Measurements from ENCODE around the gene OR9Q1.

OR9Q1 gene

DNA sequence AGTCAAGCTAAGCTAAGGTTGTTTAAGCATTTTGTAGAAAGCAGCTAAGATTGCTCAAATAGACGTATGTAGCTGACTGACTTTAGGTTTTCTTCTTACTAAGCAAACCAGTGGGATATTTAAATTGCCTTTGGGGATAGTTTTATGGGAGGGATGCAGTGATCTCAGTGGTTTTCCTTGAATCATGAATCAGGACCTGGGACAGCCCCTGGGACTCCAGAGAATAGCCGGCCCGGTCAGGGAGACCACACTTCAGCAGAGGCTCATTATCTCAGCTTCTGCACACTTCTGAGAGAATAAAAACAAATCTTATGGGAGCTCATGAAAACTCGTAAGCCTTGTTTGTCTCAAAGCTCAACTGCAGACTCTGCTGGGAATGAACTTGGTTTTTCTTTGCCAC lies 101.8 kb downstream of the OR9Q1 start, which contains the start of gene OR9I1:
TSS of gene OR9I1 (minus strand) at position 62 of the 400 bp plus-strand sequence. CDS start 6,086 bp downstream, outside the sequence.
- no peak within 1 kb of the TSS for H3K9ac ChIP-seq (ENCODE audit: low read depth in 1 of 2, low read length in 2 of 2)
- no peaks in the 10 kb centered on the region for H3K4me1 ChIP-seq (ENCODE audit: control insufficient read depth in 2 of 2, insufficient read depth in 2 of 2, low read length in 2 of 2)
- H3K27ac ChIP-seq (ENCODE audit: low read depth in 2 of 2, low read length in 2 of 2), result no peak within 1 kb of the TSS
- no peaks in the 10 kb centered on the region for H3K27me3 ChIP-seq (ENCODE audit: control insufficient read depth in 2 of 2, insufficient read depth in 2 of 2, low read length in 2 of 2)
- H3K4me3 ChIP-seq (ENCODE audit: low read length in 2 of 2), result no peak within 1 kb of the TSS
- H3K36me3 ChIP-seq (ENCODE audit: control insufficient read depth in 2 of 2, insufficient read depth in 2 of 2, low read length in 2 of 2), result no peaks in the 10 kb centered on the region
- no peaks in the 10 kb centered on the region for H3K9me3 ChIP-seq (ENCODE audit: control insufficient read depth in 2 of 2, low read length in 2 of 2)

DNA sequence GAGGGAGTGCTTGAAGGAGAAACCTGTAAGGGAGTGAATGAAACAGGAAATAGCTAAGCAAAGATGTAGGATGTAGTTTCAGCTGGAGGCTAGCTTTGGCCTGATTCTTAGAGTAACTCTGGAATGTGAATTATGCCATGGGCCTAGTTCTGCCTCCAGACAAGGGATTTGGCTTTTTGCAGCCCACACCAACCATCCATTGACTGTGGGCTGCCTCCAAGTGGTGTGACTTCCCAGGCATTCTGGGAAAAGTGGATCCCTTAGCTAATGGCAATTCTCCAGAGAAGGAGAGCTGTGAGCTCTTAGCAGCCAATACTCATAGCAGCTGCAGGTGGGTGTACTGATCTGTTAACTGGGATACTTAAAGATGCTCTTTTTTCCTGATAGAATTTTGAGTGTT lies 103.7 kb downstream of the OR9Q1 start:
- Histone ChIP-seq H3K9ac (ENCODE audit: low read depth in 1 of 2, low read length in 2 of 2) (no peak overlapping the region), H3K9me3 (ENCODE audit: control insufficient read depth in 2 of 2, low read length in 2 of 2) (no peaks in the 10 kb centered on the region), H3K36me3 (ENCODE audit: control insufficient read depth in 2 of 2, insufficient read depth in 2 of 2, low read length in 2 of 2) (no peaks in the 10 kb centered on the region), H3K27ac (ENCODE audit: low read depth in 2 of 2, low read length in 2 of 2) (no peak overlapping the region), H3K4me3 (ENCODE audit: low read length in 2 of 2) (no peak overlapping the region), H3K27me3 (ENCODE audit: control insufficient read depth in 2 of 2, insufficient read depth in 2 of 2, low read length in 2 of 2) (no peaks in the 10 kb centered on the region), H3K4me1 (ENCODE audit: control insufficient read depth in 2 of 2, insufficient read depth in 2 of 2, low read length in 2 of 2) (no peaks in the 10 kb centered on the region)

DNA sequence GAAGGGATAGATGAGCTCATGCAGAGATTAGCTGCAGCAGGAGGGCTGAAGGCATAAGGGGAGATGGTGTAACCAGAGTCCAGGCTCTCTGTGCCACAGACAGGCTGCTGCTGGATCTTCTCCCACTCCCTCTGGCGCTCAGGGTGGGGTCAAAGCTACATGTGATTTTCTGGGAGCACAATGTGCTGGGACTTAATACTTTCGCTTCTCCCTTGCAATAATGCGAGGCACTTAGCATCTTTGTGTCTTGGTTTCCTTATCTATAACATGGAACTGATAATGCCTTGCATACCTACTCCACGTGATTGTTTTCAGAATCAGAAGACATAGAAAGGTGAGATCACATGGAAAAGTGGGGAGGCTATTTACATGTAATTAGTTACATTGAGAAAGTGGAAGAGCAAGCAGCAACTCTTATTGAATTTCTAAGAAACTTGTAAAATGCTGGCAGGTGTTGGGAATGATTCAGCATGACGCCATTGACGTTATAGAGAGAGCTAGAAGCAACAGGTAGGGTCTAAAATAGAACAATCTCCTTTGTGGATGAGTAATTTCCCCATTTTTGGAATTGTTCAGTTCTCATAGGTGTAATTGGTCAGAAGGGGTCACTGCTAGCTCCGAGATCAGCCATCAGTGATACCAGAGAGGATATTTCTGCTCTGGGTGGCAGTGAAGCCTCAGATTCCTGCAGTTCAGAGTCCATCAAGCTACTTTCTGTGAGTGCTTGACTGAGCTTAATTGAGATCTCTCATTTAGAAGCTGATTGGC lies 109.8 kb downstream of the OR9Q1 start:
- no peaks in the 10 kb centered on the region for H3K9me3 ChIP-seq (ENCODE audit: control insufficient read depth in 2 of 2, low read length in 2 of 2)
- no peak overlapping the region for H3K27ac ChIP-seq (ENCODE audit: low read depth in 2 of 2, low read length in 2 of 2)
- H3K9ac ChIP-seq (ENCODE audit: low read depth in 1 of 2, low read length in 2 of 2), result no peak overlapping the region
- H3K27me3 ChIP-seq (ENCODE audit: control insufficient read depth in 2 of 2, insufficient read depth in 2 of 2, low read length in 2 of 2), result no peaks in the 10 kb centered on the region
- no peak overlapping the region for H3K4me3 ChIP-seq (ENCODE audit: low read length in 2 of 2)
- H3K36me3 ChIP-seq (ENCODE audit: control insufficient read depth in 2 of 2, insufficient read depth in 2 of 2, low read length in 2 of 2), result no peaks in the 10 kb centered on the region
- no peaks in the 10 kb centered on the region for H3K4me1 ChIP-seq (ENCODE audit: control insufficient read depth in 2 of 2, insufficient read depth in 2 of 2, low read length in 2 of 2)

DNA sequence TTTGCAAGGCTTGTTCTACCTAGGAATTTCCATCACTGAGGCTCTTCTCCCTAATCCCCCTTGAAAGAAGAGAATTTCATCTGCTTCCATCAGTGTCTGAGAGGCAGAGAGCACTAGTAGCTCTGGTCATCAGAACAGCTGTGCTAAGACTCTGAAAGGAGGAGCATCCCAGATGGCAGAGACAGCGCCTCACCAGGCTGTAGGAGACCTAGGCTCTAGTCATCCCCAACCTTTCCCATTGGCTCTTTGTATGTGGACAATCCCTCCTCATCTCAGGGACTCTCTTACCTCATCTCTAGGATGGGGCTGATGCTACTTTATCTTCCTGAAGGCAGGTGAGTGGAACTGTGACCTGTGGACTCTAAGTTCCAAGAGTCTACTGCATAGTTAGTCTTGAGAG lies 110.5 kb downstream of the OR9Q1 start:
- Histone ChIP-seq H3K27ac (ENCODE audit: low read depth in 2 of 2, low read length in 2 of 2) (no peak overlapping the region), H3K4me3 (ENCODE audit: low read length in 2 of 2) (no peak overlapping the region), H3K9ac (ENCODE audit: low read depth in 1 of 2, low read length in 2 of 2) (no peak overlapping the region), H3K4me1 (ENCODE audit: control insufficient read depth in 2 of 2, insufficient read depth in 2 of 2, low read length in 2 of 2) (no peaks in the 10 kb centered on the region), H3K27me3 (ENCODE audit: control insufficient read depth in 2 of 2, insufficient read depth in 2 of 2, low read length in 2 of 2) (no peaks in the 10 kb centered on the region), H3K36me3 (ENCODE audit: control insufficient read depth in 2 of 2, insufficient read depth in 2 of 2, low read length in 2 of 2) (no peaks in the 10 kb centered on the region), H3K9me3 (ENCODE audit: control insufficient read depth in 2 of 2, low read length in 2 of 2) (no peaks in the 10 kb centered on the region)

DNA sequence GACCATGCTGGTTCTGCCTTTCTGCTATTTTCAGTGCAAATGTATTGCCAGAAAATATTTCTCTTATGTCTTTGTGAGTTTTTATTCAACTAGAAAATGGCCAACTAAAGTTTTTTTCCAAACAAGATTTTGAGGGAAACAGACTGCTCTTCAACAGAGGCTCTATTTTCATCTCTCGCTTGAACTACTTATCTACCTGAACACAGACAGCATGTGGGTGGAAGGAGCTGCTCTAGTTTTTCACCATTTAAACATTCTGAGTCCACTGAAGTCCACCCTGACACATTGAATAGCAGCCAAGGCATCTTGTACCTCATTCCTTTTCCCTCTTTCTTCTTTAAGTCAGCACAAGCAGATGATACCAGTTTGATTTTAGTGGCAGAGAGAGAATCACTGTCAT lies 111.5 kb downstream of the OR9Q1 start:
- no peaks in the 10 kb centered on the region for H3K9me3 ChIP-seq (ENCODE audit: control insufficient read depth in 2 of 2, low read length in 2 of 2)
- no peaks in the 10 kb centered on the region for H3K36me3 ChIP-seq (ENCODE audit: control insufficient read depth in 2 of 2, insufficient read depth in 2 of 2, low read length in 2 of 2)
- H3K27me3 ChIP-seq (ENCODE audit: control insufficient read depth in 2 of 2, insufficient read depth in 2 of 2, low read length in 2 of 2), result no peaks in the 10 kb centered on the region
- H3K27ac ChIP-seq (ENCODE audit: low read depth in 2 of 2, low read length in 2 of 2), result no peak overlapping the region
- H3K4me1 ChIP-seq (ENCODE audit: control insufficient read depth in 2 of 2, insufficient read depth in 2 of 2, low read length in 2 of 2), result no peaks in the 10 kb centered on the region
- no peak overlapping the region for H3K4me3 ChIP-seq (ENCODE audit: low read length in 2 of 2)
- no peak overlapping the region for H3K9ac ChIP-seq (ENCODE audit: low read depth in 1 of 2, low read length in 2 of 2)

DNA sequence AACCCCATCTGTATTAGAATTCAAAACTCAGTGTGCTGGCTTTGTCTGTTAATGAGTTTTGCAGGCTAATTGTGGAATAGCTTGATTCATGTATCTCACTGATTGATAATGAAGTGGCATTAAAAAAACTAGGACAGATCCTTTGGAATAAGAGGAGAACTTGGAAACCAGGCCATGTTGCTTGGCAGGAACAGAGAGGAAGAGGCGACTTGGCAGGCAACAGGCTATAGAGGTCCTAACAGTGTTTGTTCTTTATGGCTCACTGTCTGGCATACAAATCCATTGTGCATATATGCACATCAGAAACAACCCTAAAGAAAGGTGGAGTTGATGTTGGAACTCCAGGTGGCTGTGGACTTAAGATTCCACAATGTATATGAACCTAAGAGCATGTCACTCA lies 119.1 kb downstream of the OR9Q1 start:
- no peaks in the 10 kb centered on the region for H3K9me3 ChIP-seq (ENCODE audit: control insufficient read depth in 2 of 2, low read length in 2 of 2)
- H3K27me3 ChIP-seq (ENCODE audit: control insufficient read depth in 2 of 2, insufficient read depth in 2 of 2, low read length in 2 of 2), result no peaks in the 10 kb centered on the region
- H3K36me3 ChIP-seq (ENCODE audit: control insufficient read depth in 2 of 2, insufficient read depth in 2 of 2, low read length in 2 of 2), result no peaks in the 10 kb centered on the region
- H3K4me3 ChIP-seq (ENCODE audit: low read length in 2 of 2), result no peak overlapping the region
- no peak overlapping the region for H3K27ac ChIP-seq (ENCODE audit: low read depth in 2 of 2, low read length in 2 of 2)
- H3K4me1 ChIP-seq (ENCODE audit: control insufficient read depth in 2 of 2, insufficient read depth in 2 of 2, low read length in 2 of 2), result no peaks in the 10 kb centered on the region
- H3K9ac ChIP-seq (ENCODE audit: low read depth in 1 of 2, low read length in 2 of 2), result no peak overlapping the region

DNA sequence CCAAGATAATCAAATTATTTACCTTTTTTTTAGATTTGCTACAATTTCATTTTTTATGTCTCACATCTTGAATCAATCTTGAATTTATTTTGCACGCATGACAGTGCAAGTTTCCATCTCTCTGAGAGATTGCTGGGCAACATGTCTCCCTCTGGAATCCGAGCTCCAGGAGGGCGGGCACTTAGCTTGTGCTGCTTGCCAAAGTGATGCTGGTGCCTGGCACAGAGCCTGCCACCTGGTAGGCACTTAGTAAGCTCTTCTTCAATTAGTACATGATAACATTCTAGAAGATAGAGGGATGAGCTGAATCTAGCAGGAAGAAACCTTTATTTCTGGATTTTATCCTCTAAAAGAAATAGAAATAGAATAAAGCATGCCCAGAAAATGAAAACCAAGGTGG lies 129.1 kb downstream of the OR9Q1 start:
- Histone ChIP-seq H3K27ac (ENCODE audit: low read depth in 2 of 2, low read length in 2 of 2) (no peak overlapping the region), H3K9ac (ENCODE audit: low read depth in 1 of 2, low read length in 2 of 2) (no peak overlapping the region), H3K36me3 (ENCODE audit: control insufficient read depth in 2 of 2, insufficient read depth in 2 of 2, low read length in 2 of 2) (no peaks in the 10 kb centered on the region), H3K4me1 (ENCODE audit: control insufficient read depth in 2 of 2, insufficient read depth in 2 of 2, low read length in 2 of 2) (no peaks in the 10 kb centered on the region), H3K4me3 (ENCODE audit: low read length in 2 of 2) (no peak overlapping the region), H3K9me3 (ENCODE audit: control insufficient read depth in 2 of 2, low read length in 2 of 2) (no peaks in the 10 kb centered on the region), H3K27me3 (ENCODE audit: control insufficient read depth in 2 of 2, insufficient read depth in 2 of 2, low read length in 2 of 2) (no peaks in the 10 kb centered on the region)

DNA sequence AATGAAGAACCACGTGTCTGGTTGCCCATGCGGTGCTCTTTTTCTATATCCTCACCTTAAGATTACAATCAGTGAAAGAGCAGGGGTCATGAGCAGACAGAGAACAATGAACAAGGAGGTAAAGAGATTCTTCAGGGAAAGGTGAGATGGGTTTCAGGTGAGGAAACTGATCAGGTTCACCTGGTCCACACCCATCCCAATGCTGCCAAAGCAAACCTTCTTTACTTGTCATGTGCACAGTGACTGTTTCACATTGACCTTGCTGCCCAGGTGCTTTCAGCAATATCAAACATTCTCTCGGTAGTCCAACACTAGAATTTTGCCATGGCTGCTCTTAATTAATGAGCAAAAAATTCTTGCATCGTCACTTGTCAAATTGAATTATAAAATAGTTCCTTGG lies 140.7 kb downstream of the OR9Q1 start:
- H3K9ac ChIP-seq (ENCODE audit: low read depth in 1 of 2, low read length in 2 of 2), result no peak overlapping the region
- H3K9me3 ChIP-seq (ENCODE audit: control insufficient read depth in 2 of 2, low read length in 2 of 2), result no peaks in the 10 kb centered on the region
- H3K27me3 ChIP-seq (ENCODE audit: control insufficient read depth in 2 of 2, insufficient read depth in 2 of 2, low read length in 2 of 2), result no peaks in the 10 kb centered on the region
- peaks cover 0 to 5% of the 10 kb centered on the region in 2 donors for H3K4me1 ChIP-seq (ENCODE audit: control insufficient read depth in 2 of 2, insufficient read depth in 2 of 2, low read length in 2 of 2)
- H3K4me3 ChIP-seq (ENCODE audit: low read length in 2 of 2), result no peak overlapping the region
- no peak overlapping the region for H3K27ac ChIP-seq (ENCODE audit: low read depth in 2 of 2, low read length in 2 of 2)
- H3K36me3 ChIP-seq (ENCODE audit: control insufficient read depth in 2 of 2, insufficient read depth in 2 of 2, low read length in 2 of 2), result no peaks in the 10 kb centered on the region

DNA sequence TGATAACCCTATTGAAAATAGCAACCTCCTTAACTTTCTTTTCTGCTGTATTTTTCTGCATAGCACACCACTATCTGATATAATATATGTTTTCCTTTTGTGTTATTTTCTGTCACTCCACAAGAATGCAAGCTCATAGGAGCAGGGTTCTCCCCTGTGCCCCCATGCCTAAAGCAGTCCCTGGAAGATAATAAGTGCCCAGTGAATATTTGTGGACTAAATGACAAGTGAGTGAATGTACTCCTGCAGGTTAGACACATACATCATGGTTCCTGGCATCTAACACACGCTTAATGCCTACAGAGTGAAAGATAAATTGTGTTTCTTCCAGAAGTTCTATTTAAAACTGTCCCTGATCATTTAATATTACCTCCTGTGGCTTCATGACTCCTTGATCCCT lies 141.3 kb downstream of the OR9Q1 start:
- no peaks in the 10 kb centered on the region for H3K9me3 ChIP-seq (ENCODE audit: control insufficient read depth in 2 of 2, low read length in 2 of 2)
- no peak overlapping the region for H3K9ac ChIP-seq (ENCODE audit: low read depth in 1 of 2, low read length in 2 of 2)
- H3K4me3 ChIP-seq (ENCODE audit: low read length in 2 of 2), result no peak overlapping the region
- H3K36me3 ChIP-seq (ENCODE audit: control insufficient read depth in 2 of 2, insufficient read depth in 2 of 2, low read length in 2 of 2), result no peaks in the 10 kb centered on the region
- H3K27me3 ChIP-seq (ENCODE audit: control insufficient read depth in 2 of 2, insufficient read depth in 2 of 2, low read length in 2 of 2), result no peaks in the 10 kb centered on the region
- no peak overlapping the region for H3K27ac ChIP-seq (ENCODE audit: low read depth in 2 of 2, low read length in 2 of 2)
- peaks cover 0 to 5% of the 10 kb centered on the region in 2 donors for H3K4me1 ChIP-seq (ENCODE audit: control insufficient read depth in 2 of 2, insufficient read depth in 2 of 2, low read length in 2 of 2)

DNA sequence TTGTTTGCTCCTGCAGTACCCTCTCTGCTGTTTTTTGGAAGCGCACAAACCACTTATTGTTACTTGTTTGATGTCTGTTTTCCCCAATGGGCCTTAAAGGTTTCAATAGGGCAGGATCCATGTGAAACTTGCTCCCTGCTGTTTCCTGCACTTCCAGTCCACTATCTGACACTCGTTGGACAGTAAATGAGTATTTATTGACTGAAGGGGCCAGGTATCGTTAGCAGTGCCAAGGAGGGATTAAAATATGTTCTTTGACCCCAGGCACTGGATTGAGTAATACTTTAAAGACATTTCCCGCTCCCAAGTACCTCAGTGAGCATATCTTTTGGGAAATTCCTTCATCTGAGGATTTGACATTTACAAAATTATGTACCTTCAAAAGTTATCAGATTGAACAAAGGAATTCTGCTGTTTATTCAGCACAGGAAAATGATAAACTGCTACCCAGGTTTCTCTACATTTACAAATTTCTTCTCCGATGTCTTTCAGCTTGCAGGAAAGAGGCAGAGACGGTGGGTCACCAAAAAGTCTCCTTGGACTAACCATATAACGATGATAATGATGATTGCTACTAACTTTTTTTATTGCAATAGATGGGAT lies 141.9 kb downstream of the OR9Q1 start:
- H3K9ac ChIP-seq (ENCODE audit: low read depth in 1 of 2, low read length in 2 of 2), result no peak overlapping the region
- no peak overlapping the region for H3K4me3 ChIP-seq (ENCODE audit: low read length in 2 of 2)
- H3K4me1 ChIP-seq (ENCODE audit: control insufficient read depth in 2 of 2, insufficient read depth in 2 of 2, low read length in 2 of 2), result peaks cover 0 to 5% of the 10 kb centered on the region in 2 donors
- no peaks in the 10 kb centered on the region for H3K27me3 ChIP-seq (ENCODE audit: control insufficient read depth in 2 of 2, insufficient read depth in 2 of 2, low read length in 2 of 2)
- no peak overlapping the region for H3K27ac ChIP-seq (ENCODE audit: low read depth in 2 of 2, low read length in 2 of 2)
- H3K36me3 ChIP-seq (ENCODE audit: control insufficient read depth in 2 of 2, insufficient read depth in 2 of 2, low read length in 2 of 2), result no peaks in the 10 kb centered on the region
- no peaks in the 10 kb centered on the region for H3K9me3 ChIP-seq (ENCODE audit: control insufficient read depth in 2 of 2, low read length in 2 of 2)
